Renal cortical epithelial cell (primary cell): ENCODE measurements around the gene RHCE. TPM values are rescaled to one million over a fixed set of nuclear protein-coding genes. Genes with fewer than 3 reads are reported as not detected.
"Not testable (repeated sequence)": the region's sequence is repeated elsewhere in the genome, so short reads cannot be mapped to it uniquely, and the experiment has no call there.

Source experiments
- DNase-seq: peaks from one replicate; pipeline ENCODE4 v3.0.0-alpha.2; 2011; ENCODE audit warnings: low read depth
- total RNA-seq: library from RNA; depleted of rRNA; stranded (reverse); fragments of >200 nt; gene quantifications from 2 replicates; pipeline ENCODE4 v1.2.3, GENCODE V29; 2014

The RHCE gene
- total RNA-seq, 1 donor from 2014 or later: 0.15 TPM

- no peak for DNase-seq
Measured at GRCh38 chr1:25432749-25433388, 12.2 kb upstream of the RHCE start.

- no peak for DNase-seq
Measured at GRCh38 chr1:25431955-25432719, 11.5 kb upstream of the RHCE start.

- DNase-seq: no peak
Measured at GRCh38 chr1:25430967-25431881, 10.6 kb upstream of the RHCE start.

- peak; percentile 87 for DNase-seq
Measured at GRCh38 chr1:25430073-25430966, 9.7 kb upstream of the RHCE start, which contains the start of gene MACO1. MACO1 (plus strand) TSS chr1:25430897; CDS start chr1:25431099, 202 bp downstream.

- DNase-seq: no peak
Measured at GRCh38 chr1:25428475-25429166, 8.0 kb upstream of the RHCE start.

- no peak for DNase-seq
Measured at GRCh38 chr1:25427696-25428095, 7.1 kb upstream of the RHCE start.

- DNase-seq: peak; percentile 76
Measured at GRCh38 chr1:25425098-25426085, 4.8 kb upstream of the RHCE start.

GRCh38 chr1:25423206-25423605 is 2.6 kb upstream of the RHCE start:
- DNase-seq: not testable (repeated sequence)

GRCh38 chr1:25419339-25419738 is 1.3 kb downstream of the RHCE start:
- not testable (repeated sequence) for DNase-seq

- not testable (repeated sequence) for DNase-seq
Measured at GRCh38 chr1:25417280-25417679, 3.3 kb downstream of the RHCE start.

GRCh38 chr1:25414578-25414977 is 6.0 kb downstream of the RHCE start:
- not testable (repeated sequence) for DNase-seq

- not testable (repeated sequence) for DNase-seq
Measured at GRCh38 chr1:25414157-25414556, 6.5 kb downstream of the RHCE start.

- DNase-seq: not testable (repeated sequence)
Measured at GRCh38 chr1:25412872-25413623, 7.6 kb downstream of the RHCE start.

- not testable (repeated sequence) for DNase-seq
Measured at GRCh38 chr1:25409641-25410427, 10.8 kb downstream of the RHCE start.

- not testable (repeated sequence) for DNase-seq
Measured at GRCh38 chr1:25405731-25406305, 14.8 kb downstream of the RHCE start.

GRCh38 chr1:25402947-25403803 is 17.4 kb downstream of the RHCE start:
- DNase-seq: not testable (repeated sequence)
